Suprapubic skin (tissue), 4 donors: ENCODE data around the gene CHST11.

Experiments used
- EP300 ChIP-seq: sonication (generic); formaldehyde crosslinking; IDR thresholded peaks from one replicate; pipeline ENCODE4 v1.6.1; 2017; ENCODE audit warnings: antibody characterized with exemption
- POLR2A ChIP-seq, 2 donors: fragments of 450-650 bp; IDR thresholded peaks; one replicate each; pipeline ENCODE4 v1.6.1; 2017; ENCODE audit warnings: antibody characterized with exemption in 2 of 2, mild to moderate bottlenecking in 2 of 2, moderate library complexity in 2 of 2
- POLR2AphosphoS5 ChIP-seq, 3 donors: sonication (generic); formaldehyde crosslinking; IDR thresholded peaks; one replicate each; pipeline ENCODE4 v1.6.1; 2017; ENCODE audit warnings: antibody characterized with exemption in 3 of 3
- TF ChIP-seq, protein P1 (sequence below), 2 donors: fragments of 200-600 bp in 1 of 2; fragments of 450-650 bp in 1 of 2; sonication (generic) in 1 of 2; IDR thresholded peaks; one replicate each; pipeline ENCODE4 v1.5.1; 2016 to 2019; ENCODE audit warnings: antibody characterized with exemption in 2 of 2, mild to moderate bottlenecking in 1 of 2, moderate library complexity in 1 of 2

DNA sequence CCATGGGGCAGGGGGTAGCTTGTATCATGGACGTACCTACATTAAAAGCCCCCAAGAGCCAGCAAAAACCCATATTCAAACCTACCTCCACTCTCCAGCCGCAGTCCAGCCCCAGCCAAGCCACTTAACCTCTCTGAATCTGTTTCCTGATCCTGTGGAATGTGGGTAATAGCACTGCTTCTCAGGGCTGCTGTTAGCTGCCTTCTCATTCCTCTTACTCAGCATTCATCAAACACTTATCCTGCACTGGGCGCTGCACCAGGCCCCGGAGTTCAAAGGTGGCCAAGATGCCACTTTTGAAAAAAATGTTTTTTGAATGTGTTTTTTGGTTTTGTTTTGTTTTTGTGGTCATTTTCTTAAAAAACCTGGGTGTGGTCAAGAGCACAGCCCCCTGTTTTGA lies 237.4 kb downstream of the CHST11 start:
- TF ChIP-seq, protein P1, sequence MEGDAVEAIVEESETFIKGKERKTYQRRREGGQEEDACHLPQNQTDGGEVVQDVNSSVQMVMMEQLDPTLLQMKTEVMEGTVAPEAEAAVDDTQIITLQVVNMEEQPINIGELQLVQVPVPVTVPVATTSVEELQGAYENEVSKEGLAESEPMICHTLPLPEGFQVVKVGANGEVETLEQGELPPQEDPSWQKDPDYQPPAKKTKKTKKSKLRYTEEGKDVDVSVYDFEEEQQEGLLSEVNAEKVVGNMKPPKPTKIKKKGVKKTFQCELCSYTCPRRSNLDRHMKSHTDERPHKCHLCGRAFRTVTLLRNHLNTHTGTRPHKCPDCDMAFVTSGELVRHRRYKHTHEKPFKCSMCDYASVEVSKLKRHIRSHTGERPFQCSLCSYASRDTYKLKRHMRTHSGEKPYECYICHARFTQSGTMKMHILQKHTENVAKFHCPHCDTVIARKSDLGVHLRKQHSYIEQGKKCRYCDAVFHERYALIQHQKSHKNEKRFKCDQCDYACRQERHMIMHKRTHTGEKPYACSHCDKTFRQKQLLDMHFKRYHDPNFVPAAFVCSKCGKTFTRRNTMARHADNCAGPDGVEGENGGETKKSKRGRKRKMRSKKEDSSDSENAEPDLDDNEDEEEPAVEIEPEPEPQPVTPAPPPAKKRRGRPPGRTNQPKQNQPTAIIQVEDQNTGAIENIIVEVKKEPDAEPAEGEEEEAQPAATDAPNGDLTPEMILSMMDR (IDR thresholded peaks at IDR 0.05) = no peak
- TF ChIP-seq EP300 (no peak), POLR2AphosphoS5 (IDR thresholded peaks at IDR 0.05) (no peak), POLR2A (IDR thresholded peaks at IDR 0.05) (no peak)
